LNCaP clone FGC (cell line): ENCODE results near the gene KRTAP5-5.

ENCODE experiments used
- DNase-seq: peaks from one replicate; pipeline ENCODE4 v3.0.0-alpha.2; 2011; ENCODE audit warnings: low read depth
- H3K4me3 ChIP-seq: 2 replicates; pipeline ENCODE4 v1.5.1; 2011; ENCODE audit warnings: mild to moderate bottlenecking, low read depth, low read length, control low read depth
- TF ChIP-seq, protein P1 (sequence below): IDR thresholded peaks from 2 replicates; pipeline ENCODE4 v1.5.1; 2012; ENCODE audit warnings: mild to moderate bottlenecking; ENCODE audit not compliant: control insufficient read depth, insufficient read depth; ENCODE audit errors: extremely low read depth

KRTAP5-5 gene

GRCh38 chr11:1639102-1639620 lies 9.6 kb downstream of the KRTAP5-5 start:
- no peak for DNase-seq
- H3K4me3 ChIP-seq: no peak overlapping the region
- TF ChIP-seq, protein P1, sequence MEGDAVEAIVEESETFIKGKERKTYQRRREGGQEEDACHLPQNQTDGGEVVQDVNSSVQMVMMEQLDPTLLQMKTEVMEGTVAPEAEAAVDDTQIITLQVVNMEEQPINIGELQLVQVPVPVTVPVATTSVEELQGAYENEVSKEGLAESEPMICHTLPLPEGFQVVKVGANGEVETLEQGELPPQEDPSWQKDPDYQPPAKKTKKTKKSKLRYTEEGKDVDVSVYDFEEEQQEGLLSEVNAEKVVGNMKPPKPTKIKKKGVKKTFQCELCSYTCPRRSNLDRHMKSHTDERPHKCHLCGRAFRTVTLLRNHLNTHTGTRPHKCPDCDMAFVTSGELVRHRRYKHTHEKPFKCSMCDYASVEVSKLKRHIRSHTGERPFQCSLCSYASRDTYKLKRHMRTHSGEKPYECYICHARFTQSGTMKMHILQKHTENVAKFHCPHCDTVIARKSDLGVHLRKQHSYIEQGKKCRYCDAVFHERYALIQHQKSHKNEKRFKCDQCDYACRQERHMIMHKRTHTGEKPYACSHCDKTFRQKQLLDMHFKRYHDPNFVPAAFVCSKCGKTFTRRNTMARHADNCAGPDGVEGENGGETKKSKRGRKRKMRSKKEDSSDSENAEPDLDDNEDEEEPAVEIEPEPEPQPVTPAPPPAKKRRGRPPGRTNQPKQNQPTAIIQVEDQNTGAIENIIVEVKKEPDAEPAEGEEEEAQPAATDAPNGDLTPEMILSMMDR: no peak

- H3K4me3 ChIP-seq: no peak overlapping the region
- TF ChIP-seq, protein P1: no peak
- DNase-seq: no peak
Measured at GRCh38 chr11:1639666-1640065, 10.1 kb downstream of the KRTAP5-5 start.

DNA sequence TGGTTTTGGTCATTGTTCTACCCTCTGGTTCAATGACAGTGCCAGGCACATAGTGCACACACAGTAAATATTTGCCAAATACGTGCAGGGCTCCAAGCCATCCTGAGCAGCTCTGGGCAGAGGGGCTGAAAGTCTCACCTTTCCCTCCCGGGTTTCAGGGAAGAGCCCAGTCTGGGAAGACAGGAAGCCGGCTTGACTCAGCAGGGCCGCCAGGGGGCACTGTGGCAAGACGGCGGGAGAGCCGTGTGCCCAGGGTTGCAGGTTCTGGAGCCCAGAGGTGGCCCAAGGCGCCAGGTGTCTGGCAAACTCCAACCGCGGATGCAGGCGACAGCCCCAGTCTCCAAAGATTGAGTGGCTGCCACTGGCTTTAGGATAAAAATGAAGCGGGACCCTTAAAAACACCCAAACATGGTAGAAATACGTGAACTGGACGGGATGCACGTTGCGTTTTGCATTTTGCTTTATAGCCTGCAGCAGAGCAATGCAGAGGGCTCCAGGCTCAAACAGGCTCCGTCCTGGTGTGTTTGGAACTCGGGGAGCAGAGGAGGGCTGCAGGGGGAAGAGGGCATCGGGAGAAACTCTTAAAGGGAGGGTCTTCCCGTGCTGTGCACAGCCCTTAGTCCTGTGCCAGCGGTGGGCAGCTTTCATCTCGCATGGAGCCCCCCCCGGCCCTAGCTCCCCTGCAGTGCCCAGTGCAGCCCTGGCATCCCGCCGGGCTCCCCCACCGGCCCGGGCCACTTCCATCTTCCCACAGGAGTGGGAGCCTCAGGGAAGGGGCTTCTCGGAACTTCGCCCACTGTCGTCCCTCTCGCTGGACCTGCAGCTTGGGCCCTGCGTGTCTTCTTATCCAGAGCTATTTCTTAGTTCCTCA lies 10.7 kb downstream of the KRTAP5-5 start:
- peak; percentile 53 for DNase-seq
- H3K4me3 ChIP-seq: no peak overlapping the region
- TF ChIP-seq, protein P1: peak; percentile 94

- TF ChIP-seq, protein P1: no peak
- no peak overlapping the region for H3K4me3 ChIP-seq
- no peak for DNase-seq
Measured at GRCh38 chr11:1641096-1641495, 11.5 kb downstream of the KRTAP5-5 start.

- H3K4me3 ChIP-seq: no peak overlapping the region
- no peak for DNase-seq
- TF ChIP-seq, protein P1: no peak
Measured at GRCh38 chr11:1642288-1643145, 12.9 kb downstream of the KRTAP5-5 start.

GRCh38 chr11:1643146-1643690 lies 13.6 kb downstream of the KRTAP5-5 start:
- no peak for DNase-seq
- TF ChIP-seq, protein P1: no peak

More at GRCh38 chr11:1643146-1643690, 13.6 kb downstream of the KRTAP5-5 start:
- H3K4me3 ChIP-seq: no peak overlapping the region
